CD8-positive, alpha-beta memory T cell (primary cell): ENCODE results near the gene KRT82. TPM values are rescaled to one million over a fixed set of nuclear protein-coding genes. Genes with fewer than 3 reads are reported as not detected.
A peak's percentile ranks its signal among the peaks of the same experiment; 100 is the strongest.
"Not testable (repeated sequence)": the region's sequence is repeated elsewhere in the genome, so short reads cannot be mapped to it uniquely, and the experiment has no call there.

Source experiments
- CTCF ChIA-PET: fragments of 350-600 bp; sonication (Branson Sonifier 250); formaldehyde crosslinking; loops from one replicate; lab custom pipeline; 2021; ENCODE audit warnings: antibody characterized with exemption; lab: Charles Lee
- POLR2A ChIA-PET: fragments of 350-600 bp; sonication (Branson Sonifier 250); formaldehyde crosslinking; loops from one replicate; lab custom pipeline; 2021; ENCODE audit warnings: antibody characterized with exemption; lab: Charles Lee
- DNase-seq, 5 donors: peaks; one replicate each; pipeline versions ENCODE4 v3.0.0 to v3.0.0-alpha.2; 2020 to 2022; ENCODE audit warnings: mixed read lengths in 1 of 5
- H3K27ac ChIP-seq: one replicate; pipeline ENCODE4 v1.7.0; 2013; ENCODE audit warnings: low read depth, mild to moderate bottlenecking, low read length, moderate library complexity
- H3K27me3 ChIP-seq: 2 replicates; pipeline ENCODE4 v1.7.0; 2013; ENCODE audit warnings: low read length, mild to moderate bottlenecking; ENCODE audit not compliant: insufficient read depth, poor library complexity, severe bottlenecking
- H3K36me3 ChIP-seq: 2 replicates; pipeline ENCODE4 v1.7.0; 2013; ENCODE audit warnings: mild to moderate bottlenecking, low read length, moderate library complexity; ENCODE audit not compliant: insufficient read depth
- H3K4me1 ChIP-seq: 2 replicates; pipeline ENCODE4 v1.7.0; 2013; ENCODE audit warnings: mild to moderate bottlenecking, low read length, moderate library complexity; ENCODE audit not compliant: insufficient read depth
- H3K4me3 ChIP-seq: 2 replicates; pipeline ENCODE4 v1.7.0; 2013; ENCODE audit warnings: mild to moderate bottlenecking, low read length
- H3K9me3 ChIP-seq: 2 replicates; pipeline ENCODE4 v1.7.0; 2013; ENCODE audit warnings: mild to moderate bottlenecking, low read length
- H3K27ac Mint-ChIP-seq, 8 donors: one replicate each; pipeline ENCODE4 v1.8.0; 2020 to 2021; ENCODE audit warnings: mixed read lengths in 8 of 8, mild to moderate bottlenecking in 6 of 8, inconsistent platforms in 3 of 8, moderate library complexity in 3 of 8
- H3K27me3 Mint-ChIP-seq, 2 donors: one replicate each; pipeline ENCODE4 v1.8.0; 2020 to 2021; ENCODE audit warnings: mixed read lengths in 2 of 2, mild to moderate bottlenecking in 1 of 2, moderate library complexity in 1 of 2
- H3K36me3 Mint-ChIP-seq, 3 donors: one replicate each; pipeline ENCODE4 v1.8.0; 2020 to 2021; ENCODE audit warnings: mixed read lengths in 3 of 3, inconsistent platforms in 1 of 3, mild to moderate bottlenecking in 1 of 3
- H3K4me1 Mint-ChIP-seq, 3 donors: one replicate each; pipeline ENCODE4 v1.8.0; 2020 to 2021; ENCODE audit warnings: mixed read lengths in 3 of 3, inconsistent platforms in 1 of 3, mild to moderate bottlenecking in 1 of 3
- H3K4me3 Mint-ChIP-seq, 7 donors: one replicate each; pipeline ENCODE4 v1.8.0; 2020 to 2021; ENCODE audit warnings: mixed read lengths in 7 of 7, mild to moderate bottlenecking in 6 of 7, moderate library complexity in 4 of 7, inconsistent platforms in 2 of 7
- H3K9me3 Mint-ChIP-seq, 5 donors: one replicate each; pipeline ENCODE4 v1.8.0; 2020 to 2022; ENCODE audit warnings: mixed read lengths in 5 of 5, mild to moderate bottlenecking in 3 of 5, moderate library complexity in 2 of 5, inconsistent platforms in 1 of 5
- polyA plus RNA-seq: library from polyadenylated mRNA; unstranded; fragments of 300-500 nt; fragmentation: Illumina TruSeq; gene quantifications from one replicate; pipeline ENCODE4 v1.2.3, GENCODE V29; 2021
- total RNA-seq, 2 experiments: library from RNA; stranded (reverse); gene quantifications; one replicate each; pipeline ENCODE4 v1.2.3, GENCODE V29; 2021

The KRT82 gene
- total and polyA plus RNA-seq, 3 experiments from 2014 or later: not detected

- H3K27ac ChIP-seq, POLR2A ChIA-PET, H3K4me3 Mint-ChIP-seq, H3K27ac Mint-ChIP-seq, H3K36me3 Mint-ChIP-seq, H3K36me3 ChIP-seq, DNase-seq, H3K4me3 ChIP-seq, H3K27me3 ChIP-seq, H3K4me1 ChIP-seq, H3K9me3 Mint-ChIP-seq, H3K9me3 ChIP-seq: not testable (repeated sequence)
- H3K4me1 Mint-ChIP-seq: peaks cover 5 to 17% (median 5%) of the 10 kb centered on the region in 3 donors
- peaks cover 18 to 19% of the 10 kb centered on the region in 2 donors for H3K27me3 Mint-ChIP-seq
- CTCF ChIA-PET: interaction anchor here (1.3 kb wide), 1 partner anchor 27 kb away, joined by 3 read pairs; no protein-coding TSS in a partner anchor
These were observed 61.1 kb downstream of the KRT82 start for GRCh38 chr12:52345041-52345440.

GRCh38 chr12:52344111-52344510 is 62.0 kb downstream of the KRT82 start:
- Mint-ChIP-seq H3K36me3 (no peaks in the 10 kb centered on the region), H3K9me3 (peaks cover 0 to 3% (median 0%) of the 10 kb centered on the region in 5 donors), H3K27ac (no peak overlapping the region), H3K4me1 (peaks cover under 1 to 11% (median 1%) of the 10 kb centered on the region in 3 donors), H3K27me3 (peaks cover 23% of the 10 kb centered on the region in 2 donors), H3K4me3 (no peak overlapping the region)
- Histone ChIP-seq H3K27ac (no peak overlapping the region), H3K27me3 (no peaks in the 10 kb centered on the region), H3K4me3 (no peak overlapping the region), H3K9me3 (no peaks in the 10 kb centered on the region), H3K4me1 (no peaks in the 10 kb centered on the region), H3K36me3 (no peaks in the 10 kb centered on the region)
- peak in 1 of 5 donors; percentile 30 for DNase-seq
- ChIA-PET POLR2A (no interaction called here), CTCF (interaction anchor here (0.7 kb wide), 1 partner anchor 17 kb away, joined by 3 read pairs; no protein-coding TSS in a partner anchor)

Other genes starting within 250 kb of the KRT82 start
- gene KRT80, start 214.3 kb downstream of the KRT82 start, total RNA-seq: not detected
- not detected for gene KRT80, start 214.3 kb downstream of the KRT82 start, polyA plus RNA-seq
- 1 to 10 TPM; 3.2 to 5.6 TPM for gene KRT7, start 173.1 kb downstream of the KRT82 start, total RNA-seq
- gene KRT7, start 173.1 kb downstream of the KRT82 start, polyA plus RNA-seq: not detected
- gene KRT86, start 131.7 kb downstream of the KRT82 start, total RNA-seq: under 1 TPM in 1 of 2 experiments, not detected in 1; 0.31 TPM
- gene KRT86, start 131.7 kb downstream of the KRT82 start, polyA plus RNA-seq: not detected
- gene KRT81, start 114.8 kb downstream of the KRT82 start, total RNA-seq: not detected
- not detected for gene KRT81, start 114.8 kb downstream of the KRT82 start, polyA plus RNA-seq
- not detected for gene KRT83, start 84.9 kb downstream of the KRT82 start, total RNA-seq
- gene KRT83, start 84.9 kb downstream of the KRT82 start, polyA plus RNA-seq: not detected
- not detected for gene KRT85, start 38.9 kb downstream of the KRT82 start, total RNA-seq
- not detected for gene KRT85, start 38.9 kb downstream of the KRT82 start, polyA plus RNA-seq
- gene KRT84, start 20.7 kb downstream of the KRT82 start, total RNA-seq: not detected
- gene KRT84, start 20.7 kb downstream of the KRT82 start, polyA plus RNA-seq: not detected
- not detected for gene KRT75, start 28.0 kb upstream of the KRT82 start, total RNA-seq
- not detected for gene KRT75, start 28.0 kb upstream of the KRT82 start, polyA plus RNA-seq
- gene KRT6B, start 45.8 kb upstream of the KRT82 start, total RNA-seq: not detected
- gene KRT6B, start 45.8 kb upstream of the KRT82 start, polyA plus RNA-seq: not detected
- gene KRT6C, start 67.5 kb upstream of the KRT82 start, total RNA-seq: not detected
- not detected for gene KRT6C, start 67.5 kb upstream of the KRT82 start, polyA plus RNA-seq
- gene KRT6A, start 86.9 kb upstream of the KRT82 start, total RNA-seq: not detected
- gene KRT6A, start 86.9 kb upstream of the KRT82 start, polyA plus RNA-seq: not detected
- gene KRT5, start 114.1 kb upstream of the KRT82 start, total RNA-seq: not detected
- gene KRT5, start 114.1 kb upstream of the KRT82 start, polyA plus RNA-seq: not detected
- not detected for gene KRT71, start 146.8 kb upstream of the KRT82 start, total RNA-seq
- gene KRT71, start 146.8 kb upstream of the KRT82 start, polyA plus RNA-seq: not detected
- not detected for gene KRT74, start 167.5 kb upstream of the KRT82 start, total RNA-seq
- gene KRT74, start 167.5 kb upstream of the KRT82 start, polyA plus RNA-seq: not detected
- gene KRT72, start 195.1 kb upstream of the KRT82 start, total RNA-seq: not detected
- not detected for gene KRT72, start 195.1 kb upstream of the KRT82 start, polyA plus RNA-seq
- under 1 TPM in 1 of 2 experiments, not detected in 1; 0.13 TPM for gene KRT73, start 212.2 kb upstream of the KRT82 start, total RNA-seq
- gene KRT73, start 212.2 kb upstream of the KRT82 start, polyA plus RNA-seq: 0.24 TPM
- gene KRT2, start 245.9 kb upstream of the KRT82 start, total RNA-seq: not detected
- 0.16 TPM for gene KRT2, start 245.9 kb upstream of the KRT82 start, polyA plus RNA-seq